ENCODE measurements around the gene HAAO.

- TF ChIP-seq CEBPB (IDR thresholded peaks at IDR 0.05) (no peak), EGR1 (IDR thresholded peaks at IDR 0.05) (no peak), TEAD4 (IDR thresholded peaks at IDR 0.05) (no peak), FOXM1 (IDR thresholded peaks at IDR 0.05; ENCODE audit: borderline replicate concordance, low read depth) (no peak), YY1 (IDR thresholded peaks at IDR 0.05; ENCODE audit: low read depth) (no peak), REST (IDR thresholded peaks at IDR 0.05; ENCODE audit: low read depth) (no peak), EP300 (IDR thresholded peaks at IDR 0.05; ENCODE audit: borderline replicate concordance) (no peak), CREB1 (IDR thresholded peaks at IDR 0.05; ENCODE audit: low read depth) (no peak)
- TF ChIP-seq, protein P1, sequence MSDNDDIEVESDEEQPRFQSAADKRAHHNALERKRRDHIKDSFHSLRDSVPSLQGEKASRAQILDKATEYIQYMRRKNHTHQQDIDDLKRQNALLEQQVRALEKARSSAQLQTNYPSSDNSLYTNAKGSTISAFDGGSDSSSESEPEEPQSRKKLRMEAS (IDR thresholded peaks at IDR 0.05) = no peak
Measured at GRCh38 chr2:42757981-42758740, 34.2 kb downstream of the HAAO start.
